WERI-Rb-1 (cell line): ENCODE measurements around the gene CHD5.

Source experiments
- DNase-seq: peaks from one replicate; pipeline ENCODE4 v3.0.0-alpha.2; 2020
- H3K27ac ChIP-seq: fragments of 250-450 bp; sonication (Bioruptor Pico); 2 replicates; pipeline ENCODE4 v1.5.1; 2020; ENCODE audit warnings: mild to moderate bottlenecking, moderate library complexity
- H3K27me3 ChIP-seq: fragments of 250-450 bp; sonication (Bioruptor Pico); 2 replicates; pipeline ENCODE4 v1.5.1; 2021; ENCODE audit warnings: mild to moderate bottlenecking, low read depth, moderate library complexity; ENCODE audit not compliant: insufficient read depth, severe bottlenecking
- H3K36me3 ChIP-seq: fragments of 250-450 bp; sonication (Bioruptor Pico); 2 replicates; pipeline ENCODE4 v1.5.1; 2020; ENCODE audit warnings: mild to moderate bottlenecking, moderate library complexity
- H3K4me3 ChIP-seq: 2 replicates; pipeline ENCODE4 v1.5.1; 2011; ENCODE audit warnings: low read depth, mild to moderate bottlenecking, control low read depth, low read length
- H3K9me3 ChIP-seq: fragments of 250-450 bp; sonication (Bioruptor Pico); 2 replicates; pipeline ENCODE4 v1.5.1; 2021; ENCODE audit warnings: mild to moderate bottlenecking, moderate library complexity; ENCODE audit not compliant: severe bottlenecking
- TF ChIP-seq, protein P1 (sequence below): IDR thresholded peaks from 2 replicates; pipeline ENCODE4 v1.5.1; 2011; ENCODE audit warnings: low read depth, mild to moderate bottlenecking, control low read depth, inconsistent platforms, low read length

Gene CHD5

DNA sequence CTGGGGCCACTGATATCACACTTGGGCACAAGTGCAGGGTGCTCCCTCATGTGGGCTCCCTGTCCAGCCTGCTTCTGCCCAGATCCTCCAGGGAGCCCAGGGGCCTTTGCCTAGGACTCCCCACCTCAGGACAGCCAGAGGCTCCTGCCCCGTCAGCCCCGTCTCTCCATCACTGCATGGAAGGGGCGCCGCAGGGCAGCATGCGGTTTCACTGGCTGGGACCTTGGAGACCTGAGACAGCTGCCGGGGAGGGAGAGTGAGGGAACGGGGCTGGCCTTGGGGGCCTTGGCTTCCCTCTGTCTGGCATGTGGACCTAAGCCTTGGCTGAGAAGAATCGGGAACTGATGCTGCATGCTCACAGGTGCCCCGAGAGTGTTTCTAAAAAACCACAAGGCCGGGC is 87.9 kb downstream of the CHD5 start:
- DNase-seq, result no peak
- H3K4me3 ChIP-seq, result no peak overlapping the region
- H3K27ac ChIP-seq, result no peak overlapping the region
- no peaks in the 10 kb centered on the region for H3K9me3 ChIP-seq
- H3K27me3 ChIP-seq, result no peaks in the 10 kb centered on the region
- TF ChIP-seq, protein P1, sequence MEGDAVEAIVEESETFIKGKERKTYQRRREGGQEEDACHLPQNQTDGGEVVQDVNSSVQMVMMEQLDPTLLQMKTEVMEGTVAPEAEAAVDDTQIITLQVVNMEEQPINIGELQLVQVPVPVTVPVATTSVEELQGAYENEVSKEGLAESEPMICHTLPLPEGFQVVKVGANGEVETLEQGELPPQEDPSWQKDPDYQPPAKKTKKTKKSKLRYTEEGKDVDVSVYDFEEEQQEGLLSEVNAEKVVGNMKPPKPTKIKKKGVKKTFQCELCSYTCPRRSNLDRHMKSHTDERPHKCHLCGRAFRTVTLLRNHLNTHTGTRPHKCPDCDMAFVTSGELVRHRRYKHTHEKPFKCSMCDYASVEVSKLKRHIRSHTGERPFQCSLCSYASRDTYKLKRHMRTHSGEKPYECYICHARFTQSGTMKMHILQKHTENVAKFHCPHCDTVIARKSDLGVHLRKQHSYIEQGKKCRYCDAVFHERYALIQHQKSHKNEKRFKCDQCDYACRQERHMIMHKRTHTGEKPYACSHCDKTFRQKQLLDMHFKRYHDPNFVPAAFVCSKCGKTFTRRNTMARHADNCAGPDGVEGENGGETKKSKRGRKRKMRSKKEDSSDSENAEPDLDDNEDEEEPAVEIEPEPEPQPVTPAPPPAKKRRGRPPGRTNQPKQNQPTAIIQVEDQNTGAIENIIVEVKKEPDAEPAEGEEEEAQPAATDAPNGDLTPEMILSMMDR, result no peak
- peaks cover 3% of the 10 kb centered on the region; the same call in 1 of the 2 replicates for H3K36me3 ChIP-seq

DNA sequence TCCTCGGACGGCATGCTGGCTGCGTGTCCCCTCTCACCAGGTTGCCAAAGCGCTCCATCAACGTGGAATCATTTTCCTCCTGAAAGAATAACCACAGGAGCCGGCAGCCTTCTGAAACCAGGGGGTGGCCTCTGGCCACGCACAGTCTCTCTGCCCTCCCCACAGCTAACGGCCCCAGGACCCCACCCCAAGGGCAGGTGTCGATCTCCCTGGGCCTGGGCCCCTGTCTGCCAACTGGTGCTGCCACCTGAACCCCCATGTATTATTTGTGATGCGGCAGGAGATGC is 88.4 kb downstream of the CHD5 start:
- TF ChIP-seq, protein P1, result no peak
- Histone ChIP-seq H3K27me3 (no peaks in the 10 kb centered on the region), H3K4me3 (no peak overlapping the region), H3K27ac (no peak overlapping the region), H3K9me3 (no peaks in the 10 kb centered on the region), H3K36me3 (peaks cover 3% of the 10 kb centered on the region; the same call in 1 of the 2 replicates)
- DNase-seq, result no peak

DNA sequence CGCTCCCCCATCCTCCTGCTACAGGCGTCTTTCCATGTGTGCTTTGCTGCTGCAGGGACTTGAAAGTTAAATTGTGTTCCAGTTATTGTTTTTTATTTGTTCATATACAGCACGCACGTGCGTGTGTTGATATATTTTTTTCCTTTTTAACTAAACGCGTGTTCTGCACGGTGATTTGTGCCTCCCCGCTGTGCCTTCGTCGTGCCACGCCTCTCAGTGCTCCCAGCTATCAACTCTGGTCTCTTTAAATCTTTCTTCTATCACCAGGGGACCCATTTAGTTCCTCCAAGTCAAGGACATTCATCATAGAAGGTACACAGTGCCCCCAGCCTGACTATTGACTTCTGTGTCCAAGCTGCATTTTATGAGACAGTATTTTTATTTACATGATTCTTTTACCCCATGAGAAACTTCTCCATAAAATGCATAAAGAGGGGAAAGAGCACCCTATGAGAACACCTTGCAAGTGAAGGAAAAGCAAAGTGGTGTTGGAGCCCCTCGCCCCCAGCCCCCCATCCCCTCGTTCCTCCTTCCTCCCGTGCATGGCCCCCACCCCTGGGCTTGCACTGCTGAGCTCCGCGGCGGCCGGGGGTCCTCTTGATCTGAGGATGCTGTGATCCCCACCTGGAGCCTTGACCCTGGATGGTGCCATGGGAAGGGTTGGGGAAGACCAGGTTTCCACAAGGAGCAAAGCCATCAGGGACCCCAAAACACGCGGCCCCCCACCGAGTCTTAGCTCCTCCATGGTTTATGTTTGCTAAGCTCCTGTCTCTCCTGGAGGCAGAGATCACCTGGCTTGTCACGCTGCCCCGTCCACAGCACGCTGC is 88.9 kb downstream of the CHD5 start:
- Histone ChIP-seq H3K27me3 (no peaks in the 10 kb centered on the region), H3K4me3 (no peak overlapping the region), H3K27ac (no peak overlapping the region), H3K36me3 (peaks cover 3% of the 10 kb centered on the region; the same call in 1 of the 2 replicates), H3K9me3 (no peaks in the 10 kb centered on the region)
- no peak for DNase-seq
- TF ChIP-seq, protein P1, result no peak

DNA sequence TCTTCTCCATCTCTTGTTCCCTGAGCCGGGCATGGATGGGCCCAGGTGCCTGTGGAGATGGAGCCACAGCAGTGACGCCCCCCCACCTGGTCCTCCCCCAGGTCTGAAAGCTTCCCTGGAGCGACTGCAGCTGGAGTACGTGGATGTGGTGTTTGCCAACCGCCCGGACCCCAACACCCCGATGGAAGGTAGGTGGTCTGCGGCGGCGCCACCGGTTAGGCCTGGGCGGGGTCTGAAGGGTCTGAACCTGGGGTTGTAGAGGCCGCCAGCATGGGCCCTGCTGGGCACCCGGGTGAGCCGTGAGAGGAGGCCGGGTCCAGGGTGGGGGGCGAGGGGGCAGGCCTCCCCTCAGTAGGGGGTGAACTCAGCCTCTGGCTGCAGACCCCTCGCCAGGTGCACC is 89.8 kb downstream of the CHD5 start:
- DNase-seq, result no peak

DNA sequence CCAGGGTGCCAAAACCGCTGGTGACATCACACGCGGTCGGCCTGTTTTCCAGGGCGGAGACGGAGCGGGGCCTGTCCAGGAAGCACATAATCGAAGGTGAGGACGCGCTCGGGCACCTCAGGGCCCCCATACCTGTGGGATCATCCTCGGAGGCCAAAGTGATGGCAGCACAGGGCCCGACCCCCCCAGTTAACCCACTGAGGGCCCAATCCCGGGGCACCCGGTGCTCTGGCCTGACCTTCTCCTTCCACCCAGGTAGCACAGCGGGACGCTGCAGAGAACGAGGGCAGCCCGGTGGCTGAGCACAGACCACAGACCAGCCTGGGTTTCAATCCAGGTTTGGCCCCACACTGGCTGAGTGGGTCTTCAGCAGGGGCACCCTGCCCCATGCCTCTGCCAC is 91.2 kb downstream of the CHD5 start:
- DNase-seq, result no peak
- H3K4me3 ChIP-seq, result no peak overlapping the region
- no peaks in the 10 kb centered on the region for H3K9me3 ChIP-seq
- TF ChIP-seq, protein P1, result no peak
- H3K36me3 ChIP-seq, result no peaks in the 10 kb centered on the region; the same call in 1 of the 2 replicates
- no peaks in the 10 kb centered on the region for H3K27me3 ChIP-seq
- H3K27ac ChIP-seq, result no peak overlapping the region

More for the DNA sequence above, 89.8 kb downstream of the CHD5 start:
- Histone ChIP-seq H3K9me3 (no peaks in the 10 kb centered on the region), H3K27me3 (no peaks in the 10 kb centered on the region), H3K36me3 (peaks cover 3% of the 10 kb centered on the region; the same call in 1 of the 2 replicates), H3K4me3 (no peak overlapping the region), H3K27ac (no peak overlapping the region)
- TF ChIP-seq, protein P1, result no peak

DNA sequence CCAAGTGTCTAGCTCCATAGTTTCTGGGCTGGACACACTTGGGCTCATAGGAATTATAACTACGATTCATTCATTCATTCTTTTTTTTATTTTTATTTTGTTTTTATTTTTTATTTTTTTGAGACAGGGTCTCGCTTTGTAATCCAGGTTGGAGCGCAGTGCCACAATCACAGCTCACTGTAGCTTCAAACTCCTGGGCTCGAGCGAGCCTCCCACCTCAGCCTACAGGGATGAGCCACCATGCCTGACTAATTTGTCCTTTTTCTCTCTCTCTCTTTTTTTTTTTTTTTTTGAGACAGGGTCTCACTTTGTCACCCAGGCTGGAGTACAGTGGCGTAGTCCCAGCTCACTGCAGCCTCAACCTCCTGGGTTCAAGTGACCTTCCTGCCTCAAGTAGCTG is 92.2 kb downstream of the CHD5 start:
- no peaks in the 10 kb centered on the region; the same call in 1 of the 2 replicates for H3K36me3 ChIP-seq
- no peaks in the 10 kb centered on the region for H3K9me3 ChIP-seq
- H3K27ac ChIP-seq, result no peak overlapping the region
- no peak overlapping the region for H3K4me3 ChIP-seq
- DNase-seq, result no peak
- H3K27me3 ChIP-seq, result no peaks in the 10 kb centered on the region
- TF ChIP-seq, protein P1, result no peak
